Tibial nerve (tissue), 4 donors: Measurements from ENCODE around the gene B3GALT6. TPM values are rescaled to one million over a fixed set of nuclear protein-coding genes. Genes with fewer than 3 reads are reported as not detected.

Experiments
- DNase-seq, 2 donors: peaks; one replicate each; pipeline ENCODE4 v3.0.0-alpha.2; 2019; ENCODE audit warnings: low spot score in 2 of 2
- H3K27ac ChIP-seq, 4 donors: fragments of 200-600 bp; sonication (generic) in 3 of 4; one replicate each; pipeline ENCODE4 v1.5.1; 2017 to 2019; ENCODE audit warnings: mild to moderate bottlenecking in 1 of 4
- H3K27me3 ChIP-seq, 2 donors: fragments of 200-600 bp; sonication (generic) in 1 of 2; one replicate each; pipeline versions ENCODE4 v1.5.1 to v1.6.0; 2017 to 2019
- H3K36me3 ChIP-seq, 3 donors: fragments of 200-600 bp; sonication (generic); one replicate each; pipeline ENCODE4 v1.5.1; 2018 to 2019
- H3K4me1 ChIP-seq, 4 donors: fragments of 200-600 bp; sonication (generic) in 3 of 4; one replicate each; pipeline ENCODE4 v1.5.1; 2017 to 2019
- H3K4me3 ChIP-seq, 4 donors: fragments of 200-600 bp; sonication (generic) in 3 of 4; one replicate each; pipeline ENCODE4 v1.5.1; 2017 to 2019; ENCODE audit warnings: mild to moderate bottlenecking in 1 of 4, moderate library complexity in 1 of 4
- H3K9me3 ChIP-seq, 4 donors: fragments of 200-600 bp; sonication (generic) in 3 of 4; one replicate each; pipeline ENCODE4 v1.5.1; 2017 to 2019
- CTCF ChIP-seq, 5 experiments: fragments of 200-600 bp in 3 of 5; fragments of 450-650 bp in 2 of 5; sonication (generic) in 3 of 5; IDR thresholded peaks; one replicate each; pipeline ENCODE4 v1.5.1; 2016 to 2019; ENCODE audit warnings: antibody characterized with exemption in 5 of 5, mild to moderate bottlenecking in 3 of 5, moderate library complexity in 2 of 5
- EP300 ChIP-seq, 2 donors: sonication (generic); formaldehyde crosslinking; IDR thresholded peaks; one replicate each; pipeline ENCODE4 v1.6.1; 2017; ENCODE audit warnings: antibody characterized with exemption in 2 of 2, mild to moderate bottlenecking in 1 of 2
- POLR2A ChIP-seq, 2 donors: fragments of 450-650 bp; IDR thresholded peaks; one replicate each; pipeline ENCODE4 v1.6.1; 2017; ENCODE audit warnings: antibody characterized with exemption in 2 of 2, mild to moderate bottlenecking in 2 of 2, moderate library complexity in 2 of 2
- WGBS, 2 donors: methylation state at CpG; one replicate each; pipeline ENCODE4 v1.1.5; 2018; 5-methylcytosine and 5-hydroxymethylcytosine counted together
- total RNA-seq, 4 donors: library from RNA; depleted of rRNA; stranded (reverse); fragments of >200 nt; gene quantifications; one replicate each; pipeline ENCODE4 v1.1.0, GENCODE V29; 2016

Gene B3GALT6
- total RNA-seq, 4 donors from 2014 or later = 13.3 to 24.0 (median 21.4) TPM

- Histone ChIP-seq H3K36me3 (no peaks in the 10 kb centered on the region), H3K27ac (no peak overlapping the region), H3K4me1 (peaks cover 0 to 12% (median 3%) of the 10 kb centered on the region in 4 donors), H3K27me3 (peaks cover 0 to 33% of the 10 kb centered on the region in 2 donors), H3K9me3 (peaks cover 0 to 18% (median 3%) of the 10 kb centered on the region in 4 donors), H3K4me3 (no peak overlapping the region)
- TF ChIP-seq EP300 (IDR thresholded peaks at IDR 0.05) = no peak
- TF ChIP-seq POLR2A (IDR thresholded peaks at IDR 0.05) = no peak
- no peak for TF ChIP-seq CTCF (IDR thresholded peaks at IDR 0.05)
- WGBS, 2 donors = 82 to 83% methylated on average over 14 to 22 of the region's 22 CpGs
- no peak for DNase-seq
Measured at GRCh38 chr1:1199141-1199960, 32.7 kb upstream of the B3GALT6 start.

GRCh38 chr1:1199961-1200875 lies 31.8 kb upstream of the B3GALT6 start:
- H3K9me3 ChIP-seq = peaks cover 0 to 10% (median 0%) of the 10 kb centered on the region in 4 donors
- H3K4me1 ChIP-seq = peaks cover 0 to 12% (median 3%) of the 10 kb centered on the region in 4 donors
- no peak overlapping the region for H3K4me3 ChIP-seq
- DNase-seq = no peak
- no peaks in the 10 kb centered on the region for H3K36me3 ChIP-seq
- WGBS, 2 donors = 76 to 85% methylated on average over 19 to 25 of the region's 31 CpGs
- no peak for TF ChIP-seq POLR2A (IDR thresholded peaks at IDR 0.05)
- no peak for TF ChIP-seq EP300 (IDR thresholded peaks at IDR 0.05)
- TF ChIP-seq CTCF (IDR thresholded peaks at IDR 0.05) = no peak
- no peak overlapping the region for H3K27ac ChIP-seq
- peaks cover 0 to 42% of the 10 kb centered on the region in 2 donors for H3K27me3 ChIP-seq

- no peaks in the 10 kb centered on the region for H3K36me3 ChIP-seq
- DNase-seq = no peak
- TF ChIP-seq EP300 (IDR thresholded peaks at IDR 0.05) (no peak), CTCF (IDR thresholded peaks at IDR 0.05) (no peak), POLR2A (IDR thresholded peaks at IDR 0.05) (no peak)
- peak overlapping the region in 1 of 4 donors; percentile 11 for H3K27ac ChIP-seq
- H3K9me3 ChIP-seq = peaks cover 0 to under 1% (median 0%) of the 10 kb centered on the region in 4 donors
- peak overlapping the region; percentile 15 to 50 (median 34) for H3K4me3 ChIP-seq
- H3K27me3 ChIP-seq = peaks cover 0 to 51% of the 10 kb centered on the region in 2 donors
- peaks cover 0 to 19% (median 6%) of the 10 kb centered on the region in 4 donors for H3K4me1 ChIP-seq
- 4 to 5% methylated on average over 22 to 39 of the region's 109 CpGs for WGBS, 2 donors
Measured at GRCh38 chr1:1200876-1201810, 30.9 kb upstream of the B3GALT6 start.

- H3K4me1 ChIP-seq = peaks cover 0 to 33% (median 17%) of the 10 kb centered on the region in 4 donors
Measured at GRCh38 chr1:1202831-1203560, 29.0 kb upstream of the B3GALT6 start.

More at GRCh38 chr1:1202831-1203560, 29.0 kb upstream of the B3GALT6 start:
- TF ChIP-seq POLR2A (IDR thresholded peaks at IDR 0.05) = no peak
- TF ChIP-seq CTCF (IDR thresholded peaks at IDR 0.05) = no peak
- no peak for TF ChIP-seq EP300 (IDR thresholded peaks at IDR 0.05)
- H3K4me3 ChIP-seq = no peak overlapping the region
- H3K36me3 ChIP-seq = no peaks in the 10 kb centered on the region
- no peaks in the 10 kb centered on the region for H3K9me3 ChIP-seq
- WGBS, 2 donors = 69 to 81% methylated on average over 19 to 21 of the region's 27 CpGs
- H3K27me3 ChIP-seq = peaks cover 0 to 70% of the 10 kb centered on the region in 2 donors
- no peak for DNase-seq
- H3K27ac ChIP-seq = no peak overlapping the region
